HG03280 (cell line): ENCODE data around the gene SPHK2.
"Not testable (repeated sequence)": the region's sequence is repeated elsewhere in the genome, so short reads cannot be mapped to it uniquely, and the experiment has no call there.

ENCODE experiments used
- ATAC-seq: cut with Tn5 transposase; IDR thresholded peaks from one replicate; pipeline ENCODE4 v1.9.1; 2021; ENCODE audit warnings: mild to moderate bottlenecking, moderate library complexity; ENCODE audit not compliant: unreplicated experiment

The SPHK2 gene, protein sequence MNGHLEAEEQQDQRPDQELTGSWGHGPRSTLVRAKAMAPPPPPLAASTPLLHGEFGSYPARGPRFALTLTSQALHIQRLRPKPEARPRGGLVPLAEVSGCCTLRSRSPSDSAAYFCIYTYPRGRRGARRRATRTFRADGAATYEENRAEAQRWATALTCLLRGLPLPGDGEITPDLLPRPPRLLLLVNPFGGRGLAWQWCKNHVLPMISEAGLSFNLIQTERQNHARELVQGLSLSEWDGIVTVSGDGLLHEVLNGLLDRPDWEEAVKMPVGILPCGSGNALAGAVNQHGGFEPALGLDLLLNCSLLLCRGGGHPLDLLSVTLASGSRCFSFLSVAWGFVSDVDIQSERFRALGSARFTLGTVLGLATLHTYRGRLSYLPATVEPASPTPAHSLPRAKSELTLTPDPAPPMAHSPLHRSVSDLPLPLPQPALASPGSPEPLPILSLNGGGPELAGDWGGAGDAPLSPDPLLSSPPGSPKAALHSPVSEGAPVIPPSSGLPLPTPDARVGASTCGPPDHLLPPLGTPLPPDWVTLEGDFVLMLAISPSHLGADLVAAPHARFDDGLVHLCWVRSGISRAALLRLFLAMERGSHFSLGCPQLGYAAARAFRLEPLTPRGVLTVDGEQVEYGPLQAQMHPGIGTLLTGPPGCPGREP

DNA sequence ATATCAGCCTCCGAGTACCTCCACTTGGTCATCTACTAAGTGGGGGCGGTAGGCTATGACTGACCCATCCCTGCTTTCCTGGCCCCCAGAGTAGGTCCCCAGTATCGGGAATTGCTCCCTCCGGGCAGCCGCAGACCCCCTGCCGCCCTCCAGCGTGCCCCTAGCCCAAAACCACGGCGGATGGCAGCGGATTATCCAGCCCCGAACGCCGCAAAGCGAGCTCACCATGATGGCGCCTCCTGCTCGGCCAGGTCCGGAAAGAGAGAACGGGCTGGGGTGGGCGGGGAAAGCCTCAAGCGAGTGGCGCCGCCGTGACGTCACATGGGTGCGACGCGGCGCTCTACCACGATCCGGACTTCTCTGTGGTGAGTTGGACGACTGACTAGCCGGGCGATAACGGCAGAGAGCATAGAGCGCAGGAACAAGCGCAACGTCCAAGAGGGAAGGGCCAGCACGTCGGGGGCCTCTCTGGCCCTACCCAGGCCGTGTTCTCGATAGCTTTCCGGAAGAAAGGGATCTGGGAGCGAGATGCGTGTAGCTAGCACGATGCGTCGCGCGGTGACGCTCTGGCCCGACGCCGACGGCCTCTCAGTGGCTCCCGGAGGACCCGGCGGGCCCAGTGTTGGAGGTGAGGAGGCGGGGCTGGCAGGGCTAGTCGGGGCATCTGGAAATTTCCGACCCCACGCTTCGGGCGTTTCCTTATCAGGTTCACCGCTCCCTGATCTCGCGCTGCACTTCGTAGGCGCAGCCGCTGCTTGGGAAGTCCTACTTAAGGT is at the start of gene SPHK2, which contains the start of gene RPL18:
Gene SPHK2, plus strand, starts transcription at position 591 of the 776 bp plus-strand sequence. CDS start 1,009 bp downstream, outside the sequence.
Gene RPL18, minus strand, starts transcription at position 263 of the 776 bp plus-strand sequence. Its CDS starts 35 bp downstream, at position 228.
- ATAC-seq: peak; percentile 86

DNA sequence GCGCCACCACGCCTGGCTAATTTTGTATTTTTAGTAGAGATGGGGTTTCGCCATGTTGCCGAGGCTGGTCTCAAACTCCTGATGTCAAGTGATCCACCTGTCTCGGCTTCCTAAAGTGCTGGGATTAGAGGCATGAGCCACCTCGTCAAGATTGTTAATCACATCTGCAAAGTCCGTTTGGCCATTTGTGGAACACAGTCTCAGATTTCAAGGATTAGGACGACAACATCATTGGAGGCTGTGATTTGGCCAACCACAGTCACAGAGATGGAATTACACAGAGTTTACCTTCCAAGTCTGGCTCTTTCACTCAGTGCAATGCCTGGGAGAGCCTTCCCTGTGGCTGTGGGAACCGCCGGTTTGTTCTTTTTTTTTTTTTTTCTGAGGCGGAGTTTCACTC is 49.5 kb upstream of the SPHK2 start:
- ATAC-seq: no peak

DNA sequence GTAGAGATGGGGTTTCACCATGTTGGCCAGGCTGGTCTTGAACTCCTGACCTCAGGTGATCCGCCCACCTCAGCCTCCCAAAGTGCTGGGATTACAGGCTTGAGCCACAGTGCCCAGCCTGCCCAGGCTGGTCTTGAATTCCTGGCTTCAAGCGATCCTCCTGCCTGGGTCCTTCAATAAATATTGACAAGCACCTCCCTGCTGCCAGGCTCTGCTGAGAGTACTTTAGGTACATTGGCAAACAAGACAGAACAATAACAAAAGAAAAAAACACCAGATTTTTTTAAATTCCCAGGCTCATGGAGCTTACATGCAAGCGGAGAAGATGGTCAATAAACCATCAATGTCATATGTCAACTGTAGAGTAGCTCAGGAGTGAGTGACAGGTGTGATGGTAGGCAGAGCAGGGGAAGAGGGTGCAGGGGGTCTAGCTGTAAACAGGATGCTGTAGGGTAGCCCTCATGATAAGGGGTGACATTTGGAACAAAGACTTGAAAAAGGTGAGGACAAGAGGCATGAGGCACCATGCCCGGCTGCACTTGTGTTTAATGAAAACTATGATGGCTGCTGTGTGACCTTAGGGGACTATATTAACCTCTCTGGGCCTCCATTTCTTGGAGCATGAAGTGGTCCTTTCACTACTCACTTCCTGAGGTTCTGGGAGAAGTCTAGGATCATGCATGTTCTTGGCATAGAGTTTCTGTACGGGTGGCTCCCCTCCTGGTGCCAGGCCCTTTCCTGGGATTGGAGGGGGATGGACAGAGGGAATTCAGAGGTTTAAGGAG is 47.7 kb upstream of the SPHK2 start:
- ATAC-seq: no peak

DNA sequence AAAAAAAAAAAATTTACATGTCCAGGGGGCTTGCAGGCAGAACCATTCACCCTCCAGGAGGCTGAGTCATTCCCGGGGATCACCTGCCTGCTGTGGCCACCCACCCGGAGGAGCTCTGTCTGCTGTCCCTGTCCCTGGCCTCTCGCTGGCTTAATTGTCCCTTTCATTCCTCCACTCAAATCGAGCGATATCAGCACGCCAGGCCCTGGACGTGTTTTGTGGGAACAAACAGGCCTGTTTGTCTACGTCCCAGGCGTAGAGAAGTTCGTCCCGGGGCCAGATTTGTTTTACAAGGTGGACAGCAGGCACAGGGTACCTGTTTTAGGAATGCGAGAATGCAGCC is 46.2 kb upstream of the SPHK2 start:
- ATAC-seq: no peak

DNA sequence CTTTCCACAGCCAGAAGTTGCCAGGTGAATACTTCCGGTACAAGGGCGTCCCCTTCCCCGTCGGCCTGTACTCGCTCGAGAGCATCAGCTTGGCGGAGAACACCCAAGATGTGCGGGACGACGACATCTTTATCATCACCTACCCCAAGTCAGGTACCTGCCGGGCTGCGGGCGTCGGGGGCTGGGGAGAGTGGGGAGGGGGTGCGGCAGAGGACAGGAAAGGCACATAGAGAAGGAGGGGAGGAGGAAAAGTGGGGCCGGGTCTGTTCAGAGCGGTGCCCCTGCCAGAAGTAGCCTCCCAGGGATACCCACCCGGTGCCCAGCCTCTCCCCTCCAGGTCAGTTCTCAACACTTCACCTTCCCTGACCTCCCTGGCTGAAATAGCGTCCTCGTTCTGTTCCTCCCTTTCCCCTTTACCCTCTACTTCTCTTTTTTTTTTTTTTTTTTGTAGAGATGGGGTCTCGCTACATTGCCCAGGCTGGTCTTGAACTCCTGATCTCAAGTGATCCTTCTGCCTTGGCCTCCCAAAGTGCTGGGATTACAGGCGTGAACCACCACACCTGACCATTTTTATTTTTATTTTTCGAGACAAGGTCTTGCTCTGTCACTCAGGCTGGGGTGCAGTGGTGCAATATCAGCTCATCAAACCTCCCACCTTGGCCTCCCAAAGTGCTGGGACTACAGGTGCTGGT is 43.2 kb upstream of the SPHK2 start:
- no peak for ATAC-seq

- ATAC-seq: not testable (repeated sequence)
These were observed 41.4 kb upstream of the SPHK2 start for GRCh38 chr19:48577908-48578307.

- ATAC-seq: no peak
These were observed 40.4 kb upstream of the SPHK2 start for GRCh38 chr19:48578891-48579290.

GRCh38 chr19:48582168-48582567 is 37.1 kb upstream of the SPHK2 start:
- no peak for ATAC-seq

- ATAC-seq: no peak
These were observed 31.9 kb upstream of the SPHK2 start for GRCh38 chr19:48587387-48587786.

GRCh38 chr19:48588670-48589401 is 30.5 kb upstream of the SPHK2 start:
- no peak for ATAC-seq

DNA sequence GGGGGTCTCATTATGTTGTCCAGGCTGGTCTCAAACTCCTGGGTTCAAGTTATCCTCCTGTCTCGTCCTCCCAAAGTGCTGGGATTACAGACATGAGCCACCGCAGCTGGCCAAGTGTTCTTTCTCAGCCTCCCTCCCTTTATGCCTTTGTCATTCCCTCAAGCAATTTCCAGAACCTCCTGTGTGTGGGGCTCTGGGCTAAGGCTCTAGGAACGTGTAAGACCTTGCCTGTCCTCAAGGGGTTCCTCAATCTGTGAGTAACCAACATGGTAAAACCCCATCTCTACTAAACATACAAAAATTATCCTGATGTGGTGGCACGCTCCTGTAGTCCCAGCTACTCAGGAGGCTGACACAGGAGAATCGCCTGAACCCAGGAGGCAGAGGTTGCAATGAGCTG is 28.3 kb upstream of the SPHK2 start:
- no peak for ATAC-seq

DNA sequence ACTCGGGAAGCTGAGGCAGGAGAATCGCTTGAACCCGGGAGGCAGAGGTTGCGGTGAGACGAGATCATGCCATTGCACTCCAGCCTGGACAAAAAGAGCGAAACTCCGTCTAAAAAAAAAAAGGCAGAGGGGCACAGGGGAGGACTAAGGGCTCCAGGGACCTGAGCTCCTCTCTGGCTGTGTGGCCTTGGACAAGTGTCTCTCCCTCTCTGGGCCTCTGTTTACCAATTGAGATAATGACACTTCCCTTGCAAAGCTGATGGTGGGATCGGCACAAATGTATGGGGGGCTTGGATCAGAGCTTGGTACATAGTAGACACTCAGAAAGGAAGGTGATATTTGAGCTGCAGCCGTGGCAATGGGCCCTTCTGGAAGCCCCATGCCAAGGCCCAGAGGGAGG is 24.1 kb upstream of the SPHK2 start:
- ATAC-seq: no peak

GRCh38 chr19:48595833-48596232 is 23.5 kb upstream of the SPHK2 start:
- ATAC-seq: no peak

DNA sequence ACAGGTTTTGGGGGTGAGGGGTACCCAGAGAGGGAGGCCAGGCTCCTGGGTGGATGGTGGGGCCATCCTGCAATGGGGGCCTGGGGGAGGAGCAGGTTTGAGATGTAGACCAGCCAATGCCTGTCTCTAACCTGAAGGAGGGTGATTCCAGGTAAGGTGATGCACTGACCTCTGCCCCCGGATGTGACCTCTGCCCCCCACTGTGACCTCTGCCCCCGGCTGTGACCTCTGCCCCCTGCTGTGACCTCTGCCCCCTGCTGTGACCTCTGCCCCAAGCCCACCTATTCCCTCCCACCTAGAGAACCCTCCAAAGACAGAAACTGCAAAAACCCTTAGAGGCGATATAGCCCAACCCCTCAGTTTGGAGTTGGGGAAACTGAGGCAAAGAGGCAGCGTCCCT is 23.1 kb upstream of the SPHK2 start:
- no peak for ATAC-seq

DNA sequence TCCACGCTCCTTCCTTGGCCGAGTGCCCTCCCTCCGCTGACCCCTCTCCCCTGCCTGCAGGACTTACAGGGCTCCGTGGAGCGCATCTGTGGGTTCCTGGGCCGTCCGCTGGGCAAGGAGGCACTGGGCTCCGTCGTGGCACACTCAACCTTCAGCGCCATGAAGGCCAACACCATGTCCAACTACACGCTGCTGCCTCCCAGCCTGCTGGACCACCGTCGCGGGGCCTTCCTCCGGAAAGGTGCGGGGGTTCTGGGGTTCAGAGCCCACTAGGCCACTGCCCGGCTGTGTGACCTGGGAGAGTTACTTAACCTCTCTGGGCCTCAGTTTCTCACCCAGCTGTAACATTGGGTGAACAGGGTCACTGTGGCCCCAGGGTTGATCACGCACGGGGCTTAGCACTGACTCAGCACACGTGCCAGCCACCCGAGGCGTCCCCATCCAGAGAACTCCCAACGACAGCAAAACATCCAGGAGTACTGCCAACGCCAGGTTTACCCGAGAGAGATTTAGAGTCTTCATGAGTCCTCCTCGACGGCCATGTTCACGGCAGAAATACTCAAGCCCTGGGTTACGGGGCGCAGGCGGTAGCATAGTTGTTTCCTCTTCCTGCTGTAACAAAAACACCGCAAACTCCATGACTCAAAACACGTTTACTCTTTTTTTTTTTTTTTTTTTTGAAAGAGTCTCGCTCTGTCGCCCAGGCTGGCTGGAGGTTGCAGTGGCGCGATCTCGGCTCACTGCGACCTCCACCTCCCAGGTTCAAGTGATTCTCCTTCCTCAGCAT is 22.4 kb upstream of the SPHK2 start:
- no peak for ATAC-seq

GRCh38 chr19:48598996-48599700 is 20.2 kb upstream of the SPHK2 start:
- ATAC-seq: no peak

- ATAC-seq: no peak
These were observed 18.5 kb upstream of the SPHK2 start for GRCh38 chr19:48600679-48601417.
